LNCaP clone FGC (cell line): ENCODE measurements around the gene ZDHHC9.

ENCODE experiments used
- DNase-seq: peaks from one replicate; pipeline ENCODE4 v3.0.0-alpha.2; 2011; ENCODE audit warnings: low read depth
- H3K4me3 ChIP-seq: 2 replicates; pipeline ENCODE4 v1.5.1; 2011; ENCODE audit warnings: mild to moderate bottlenecking, low read depth, low read length, control low read depth
- TF ChIP-seq, protein P1 (sequence below): IDR thresholded peaks from 2 replicates; pipeline ENCODE4 v1.5.1; 2012; ENCODE audit warnings: mild to moderate bottlenecking; ENCODE audit not compliant: control insufficient read depth, insufficient read depth; ENCODE audit errors: extremely low read depth

ZDHHC9 gene

DNA sequence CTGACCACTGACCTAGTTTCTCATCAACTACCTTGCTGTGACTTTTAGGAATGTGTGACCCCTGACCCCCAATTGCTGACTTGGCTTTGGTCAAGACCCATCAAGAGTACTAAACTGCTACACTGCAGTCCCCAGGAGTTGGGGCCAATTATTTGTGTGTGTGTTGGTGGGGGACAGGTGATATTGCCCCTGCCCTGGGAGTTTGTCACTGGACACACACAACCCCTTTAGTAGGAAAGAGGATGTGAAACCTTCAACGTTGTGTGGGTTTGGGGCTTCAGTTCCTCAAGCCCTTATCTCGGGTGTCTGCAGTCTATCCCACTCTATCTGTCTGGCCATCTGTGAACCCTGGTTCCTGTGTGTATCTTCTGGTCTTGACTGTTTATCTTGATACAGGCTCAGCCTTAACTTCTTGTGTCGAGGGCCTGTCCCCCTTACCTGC lies 57.5 kb downstream of the ZDHHC9 start:
- no peak for DNase-seq
- TF ChIP-seq, protein P1, sequence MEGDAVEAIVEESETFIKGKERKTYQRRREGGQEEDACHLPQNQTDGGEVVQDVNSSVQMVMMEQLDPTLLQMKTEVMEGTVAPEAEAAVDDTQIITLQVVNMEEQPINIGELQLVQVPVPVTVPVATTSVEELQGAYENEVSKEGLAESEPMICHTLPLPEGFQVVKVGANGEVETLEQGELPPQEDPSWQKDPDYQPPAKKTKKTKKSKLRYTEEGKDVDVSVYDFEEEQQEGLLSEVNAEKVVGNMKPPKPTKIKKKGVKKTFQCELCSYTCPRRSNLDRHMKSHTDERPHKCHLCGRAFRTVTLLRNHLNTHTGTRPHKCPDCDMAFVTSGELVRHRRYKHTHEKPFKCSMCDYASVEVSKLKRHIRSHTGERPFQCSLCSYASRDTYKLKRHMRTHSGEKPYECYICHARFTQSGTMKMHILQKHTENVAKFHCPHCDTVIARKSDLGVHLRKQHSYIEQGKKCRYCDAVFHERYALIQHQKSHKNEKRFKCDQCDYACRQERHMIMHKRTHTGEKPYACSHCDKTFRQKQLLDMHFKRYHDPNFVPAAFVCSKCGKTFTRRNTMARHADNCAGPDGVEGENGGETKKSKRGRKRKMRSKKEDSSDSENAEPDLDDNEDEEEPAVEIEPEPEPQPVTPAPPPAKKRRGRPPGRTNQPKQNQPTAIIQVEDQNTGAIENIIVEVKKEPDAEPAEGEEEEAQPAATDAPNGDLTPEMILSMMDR = no peak

DNA sequence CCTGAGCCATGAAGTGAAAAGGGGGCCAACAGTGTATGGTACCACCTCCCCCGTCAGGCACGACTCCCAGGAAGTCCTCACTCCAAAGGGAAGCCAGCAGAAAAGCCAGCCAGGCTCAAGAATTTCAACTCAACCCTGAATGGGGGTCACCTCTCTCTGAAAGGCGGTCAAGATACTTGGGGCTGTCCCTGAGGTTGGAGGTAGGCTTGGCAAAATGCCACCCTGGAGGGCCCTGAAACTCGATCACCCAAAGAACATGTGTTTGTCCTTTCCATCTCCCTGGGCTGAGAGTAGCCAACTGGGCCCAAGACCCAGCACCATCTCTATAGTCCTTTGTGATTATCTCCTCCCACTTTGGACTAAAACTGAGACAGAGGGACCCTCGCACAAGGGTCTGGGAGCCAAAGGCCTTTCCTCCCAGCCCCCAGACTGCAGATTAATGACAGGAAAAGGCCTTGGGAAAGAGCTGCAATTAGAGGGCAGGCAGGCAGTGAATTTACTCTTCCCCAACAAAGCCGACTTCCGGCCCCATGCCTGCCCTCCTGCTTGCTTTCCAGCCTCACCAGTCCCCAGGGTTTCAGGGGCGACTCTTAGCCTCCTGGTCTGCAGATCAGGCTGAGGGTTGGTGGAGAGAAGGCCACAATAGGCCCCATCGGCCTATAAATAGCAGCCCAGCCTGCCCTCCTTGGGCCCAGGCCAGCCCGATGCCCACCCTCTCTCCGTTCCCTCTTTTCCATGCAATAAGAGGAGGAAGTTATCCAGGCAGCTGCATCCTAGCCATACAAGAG lies 58.3 kb downstream of the ZDHHC9 start:
- no peak overlapping the region for H3K4me3 ChIP-seq
- DNase-seq = no peak
- TF ChIP-seq, protein P1 = no peak

More for the DNA sequence above, 57.5 kb downstream of the ZDHHC9 start:
- no peak overlapping the region for H3K4me3 ChIP-seq

DNA sequence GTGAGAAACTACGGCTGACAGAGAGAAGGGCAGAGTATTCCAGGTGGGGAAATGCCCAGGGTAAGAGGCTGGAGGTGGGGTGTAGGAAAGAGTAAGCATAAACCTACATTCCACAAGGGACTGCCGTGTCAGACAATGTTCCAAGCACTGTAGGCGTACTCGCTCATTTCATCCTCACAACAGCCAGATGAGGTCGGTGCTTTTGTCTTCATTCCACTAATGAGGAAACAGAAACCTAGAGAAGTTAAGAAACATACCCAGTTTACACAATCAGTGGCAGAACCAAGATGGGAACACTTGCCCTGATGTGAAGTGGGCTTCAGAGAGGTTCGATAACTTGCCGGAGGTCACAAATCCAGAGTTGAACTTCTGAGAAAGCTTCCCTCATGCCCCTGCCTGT lies 59.3 kb downstream of the ZDHHC9 start:
- H3K4me3 ChIP-seq = no peak overlapping the region
- TF ChIP-seq, protein P1 = no peak
- DNase-seq = no peak

DNA sequence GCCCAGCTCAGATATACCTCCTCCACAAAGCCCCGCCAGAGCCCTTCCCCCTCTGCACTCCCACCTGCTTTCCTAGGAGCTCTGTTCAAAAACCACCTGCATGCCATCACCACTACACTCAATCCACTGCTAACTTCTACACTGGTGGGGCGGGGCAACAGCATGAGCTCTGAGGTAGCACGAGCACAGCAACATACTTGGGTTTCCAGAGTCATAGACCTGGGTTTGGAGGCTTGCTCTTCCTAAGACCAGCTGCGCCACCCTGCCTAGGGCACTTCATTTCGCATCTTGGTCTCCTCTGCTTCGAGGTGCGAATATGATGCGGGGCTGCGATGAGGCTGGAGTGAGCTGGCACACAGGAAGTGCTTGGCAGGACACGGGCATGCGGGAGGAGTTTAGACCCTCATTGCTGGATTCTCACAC lies 60.4 kb downstream of the ZDHHC9 start:
- no peak for DNase-seq
- H3K4me3 ChIP-seq = no peak overlapping the region
- TF ChIP-seq, protein P1 = no peak

DNA sequence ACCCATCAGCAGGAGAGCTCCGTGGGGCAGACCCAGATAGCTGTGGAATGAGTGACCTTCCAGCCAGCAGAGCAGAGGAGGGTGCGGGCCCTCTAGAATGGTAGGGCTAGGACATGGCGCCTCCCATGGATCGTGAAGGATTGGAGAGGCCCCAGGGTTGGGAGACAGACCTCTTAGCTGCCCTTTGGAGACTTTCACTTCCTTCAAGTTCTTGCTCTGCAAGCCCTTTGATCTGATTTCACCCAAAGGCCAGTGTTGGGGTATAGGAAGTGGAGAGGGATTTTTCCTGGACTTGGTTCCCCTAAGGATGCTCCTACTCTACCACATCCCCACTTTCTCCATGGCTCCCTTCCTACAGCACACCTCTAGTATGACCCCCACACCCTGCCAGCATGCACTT lies 61.0 kb downstream of the ZDHHC9 start:
- DNase-seq = no peak
- no peak overlapping the region for H3K4me3 ChIP-seq
- TF ChIP-seq, protein P1 = no peak

DNA sequence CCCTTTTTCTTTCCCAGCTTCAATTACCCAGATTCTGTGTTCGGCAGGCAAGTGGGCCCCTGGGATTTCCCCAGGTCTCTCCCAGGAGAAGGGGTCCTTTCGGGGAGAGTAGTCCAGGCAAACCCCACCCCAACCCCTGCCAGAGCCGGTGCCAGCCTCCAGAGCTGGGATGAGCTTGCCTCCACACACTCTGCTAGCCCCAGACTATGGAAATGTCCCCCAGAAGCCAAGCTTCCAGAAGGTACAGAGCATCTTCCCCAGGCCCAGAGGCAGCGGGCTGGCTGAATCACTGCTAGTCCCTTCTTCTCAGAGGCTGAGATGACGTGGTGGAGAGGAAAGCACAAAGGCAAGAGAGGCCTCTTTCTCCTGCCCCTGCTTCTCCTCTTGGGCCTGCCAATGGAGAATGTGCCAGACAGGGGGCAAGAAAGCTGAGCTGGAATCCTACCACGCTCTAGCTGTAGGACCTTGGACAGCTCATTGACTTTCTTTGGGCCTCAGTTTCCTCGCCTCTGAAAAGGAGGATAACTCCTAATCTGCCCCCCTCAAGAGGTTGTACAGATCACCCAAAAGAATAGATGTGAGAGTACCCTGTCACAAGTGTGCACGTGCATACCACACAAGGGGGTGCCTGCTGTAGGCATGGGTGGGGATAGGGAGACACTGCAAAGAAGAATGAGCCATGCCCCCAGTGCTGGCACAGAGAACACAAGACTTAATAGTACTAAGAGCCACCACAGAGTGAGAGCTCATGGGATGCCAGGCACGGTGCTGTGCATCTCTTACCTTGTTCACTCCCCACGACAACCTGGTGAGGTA lies 61.8 kb downstream of the ZDHHC9 start:
- DNase-seq = no peak
- no peak overlapping the region for H3K4me3 ChIP-seq
- TF ChIP-seq, protein P1 = no peak
